Fibroblast of lung (primary cell): ENCODE data around the gene AP1M2.

Source experiments
- EZH2 ChIP-seq: IDR thresholded peaks from 2 replicates; pipeline ENCODE4 v1.5.1; 2012; ENCODE audit warnings: low read length, control low read depth, mild to moderate bottlenecking; ENCODE audit errors: missing control alignments
- TF ChIP-seq, protein P1 (sequence below), 2 donors: IDR thresholded peaks in 1 of 2; conservative IDR thresholded peaks in 1 of 2; 1 replicate in 1 of 2; 2 replicates in 1 of 2; pipeline ENCODE4 v1.5.1; 2011 to 2012; ENCODE audit warnings: low read length in 2 of 2, control low read depth in 1 of 2, inconsistent platforms in 1 of 2, low read depth in 1 of 2, mild to moderate bottlenecking in 1 of 2

DNA sequence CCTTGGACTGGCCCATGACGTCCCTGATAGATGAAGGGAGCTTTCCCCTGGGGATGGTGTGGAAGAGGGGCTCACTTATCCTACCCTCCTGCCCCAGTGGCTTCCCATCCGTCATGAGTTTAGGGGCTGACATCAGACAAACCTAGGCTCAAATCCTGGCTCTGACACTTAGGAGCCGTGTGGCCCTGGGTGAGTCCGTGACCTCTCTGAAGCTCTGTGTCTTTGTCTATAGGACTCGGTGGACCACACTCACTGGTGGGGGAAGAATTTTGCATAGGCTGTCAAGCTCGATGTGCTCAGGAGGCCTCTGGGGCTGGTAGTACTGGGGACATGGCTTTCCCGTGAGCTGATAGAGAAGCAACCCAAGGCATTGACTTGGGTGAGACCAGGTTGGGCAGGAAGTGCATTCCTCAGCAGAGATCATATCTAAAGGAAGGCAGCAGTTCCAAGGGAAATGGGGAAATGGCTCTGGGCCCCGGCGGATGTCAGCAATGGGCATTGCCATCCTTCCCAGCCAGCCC, 17.4 kb upstream of the AP1M2 start:
- no peak for TF ChIP-seq EZH2
- TF ChIP-seq, protein P1, sequence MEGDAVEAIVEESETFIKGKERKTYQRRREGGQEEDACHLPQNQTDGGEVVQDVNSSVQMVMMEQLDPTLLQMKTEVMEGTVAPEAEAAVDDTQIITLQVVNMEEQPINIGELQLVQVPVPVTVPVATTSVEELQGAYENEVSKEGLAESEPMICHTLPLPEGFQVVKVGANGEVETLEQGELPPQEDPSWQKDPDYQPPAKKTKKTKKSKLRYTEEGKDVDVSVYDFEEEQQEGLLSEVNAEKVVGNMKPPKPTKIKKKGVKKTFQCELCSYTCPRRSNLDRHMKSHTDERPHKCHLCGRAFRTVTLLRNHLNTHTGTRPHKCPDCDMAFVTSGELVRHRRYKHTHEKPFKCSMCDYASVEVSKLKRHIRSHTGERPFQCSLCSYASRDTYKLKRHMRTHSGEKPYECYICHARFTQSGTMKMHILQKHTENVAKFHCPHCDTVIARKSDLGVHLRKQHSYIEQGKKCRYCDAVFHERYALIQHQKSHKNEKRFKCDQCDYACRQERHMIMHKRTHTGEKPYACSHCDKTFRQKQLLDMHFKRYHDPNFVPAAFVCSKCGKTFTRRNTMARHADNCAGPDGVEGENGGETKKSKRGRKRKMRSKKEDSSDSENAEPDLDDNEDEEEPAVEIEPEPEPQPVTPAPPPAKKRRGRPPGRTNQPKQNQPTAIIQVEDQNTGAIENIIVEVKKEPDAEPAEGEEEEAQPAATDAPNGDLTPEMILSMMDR (conservative IDR thresholded peaks at IDR 0.05 in 1 of 2, IDR thresholded peaks at IDR 0.05 in 1 of 2; ENCODE audit: low read depth in 1 of 2, low read length in 2 of 2), result no peak
